T-helper 2 cell treated with Interferon-gamma antibody and Interleukin-4, amounts not matched to agents 5 μg/mL and 100 μg/mL, for 36 hours (primary cell): Measurements from ENCODE around the gene GTPBP1.

ENCODE experiments used
- DNase-seq: peaks from one replicate; pipeline ENCODE4 v3.0.0; 2021; ENCODE audit warnings: low spot score
- H3K27ac Mint-ChIP-seq: one replicate; pipeline ENCODE4 v1.8.0; 2021; ENCODE audit warnings: mild to moderate bottlenecking, mixed read lengths
- H3K27me3 Mint-ChIP-seq: one replicate; pipeline ENCODE4 v1.8.0; 2021; ENCODE audit warnings: low read depth, mixed read lengths
- H3K36me3 Mint-ChIP-seq: one replicate; pipeline ENCODE4 v1.8.0; 2021; ENCODE audit warnings: low read depth, mixed read lengths
- H3K4me1 Mint-ChIP-seq: one replicate; pipeline ENCODE4 v1.8.0; 2021; ENCODE audit warnings: low read depth, mixed read lengths
- H3K4me3 Mint-ChIP-seq: one replicate; pipeline ENCODE4 v1.8.0; 2022; ENCODE audit warnings: mild to moderate bottlenecking, moderate library complexity, mixed read lengths
- H3K9me3 Mint-ChIP-seq: one replicate; pipeline ENCODE4 v1.8.0; 2021; ENCODE audit warnings: mixed read lengths

The GTPBP1 gene

GRCh38 chr22:38710866-38711265 is 5.1 kb downstream of the GTPBP1 start:
- Mint-ChIP-seq H3K9me3 (no peaks in the 10 kb centered on the region), H3K27me3 (no peaks in the 10 kb centered on the region), H3K4me1 (peaks cover 57% of the 10 kb centered on the region), H3K27ac (peak overlapping the region; percentile 27), H3K36me3 (peaks cover 43% of the 10 kb centered on the region), H3K4me3 (no peak overlapping the region)
- no peak for DNase-seq

GRCh38 chr22:38712486-38713207 is 6.9 kb downstream of the GTPBP1 start:
- peaks cover 45% of the 10 kb centered on the region for H3K36me3 Mint-ChIP-seq
- H3K27me3 Mint-ChIP-seq: no peaks in the 10 kb centered on the region
- H3K9me3 Mint-ChIP-seq: no peaks in the 10 kb centered on the region
- no peak overlapping the region for H3K4me3 Mint-ChIP-seq
- H3K4me1 Mint-ChIP-seq: peaks cover 46% of the 10 kb centered on the region
- H3K27ac Mint-ChIP-seq: peak overlapping the region; percentile 23
- DNase-seq: no peak

GRCh38 chr22:38713921-38714320 is 8.2 kb downstream of the GTPBP1 start:
- H3K27ac Mint-ChIP-seq: no peak overlapping the region
- DNase-seq: no peak
- H3K4me1 Mint-ChIP-seq: peaks cover 33% of the 10 kb centered on the region
- no peaks in the 10 kb centered on the region for H3K27me3 Mint-ChIP-seq
- peaks cover 36% of the 10 kb centered on the region for H3K36me3 Mint-ChIP-seq
- no peak overlapping the region for H3K4me3 Mint-ChIP-seq
- H3K9me3 Mint-ChIP-seq: no peaks in the 10 kb centered on the region

- Mint-ChIP-seq H3K4me3 (no peak overlapping the region), H3K4me1 (peaks cover 25% of the 10 kb centered on the region), H3K27ac (no peak overlapping the region), H3K9me3 (no peaks in the 10 kb centered on the region), H3K27me3 (no peaks in the 10 kb centered on the region), H3K36me3 (peaks cover 31% of the 10 kb centered on the region)
- no peak for DNase-seq
Measured at GRCh38 chr22:38715176-38715764, 9.5 kb downstream of the GTPBP1 start.

GRCh38 chr22:38715852-38716251 is 10.1 kb downstream of the GTPBP1 start:
- Mint-ChIP-seq H3K27ac (no peak overlapping the region), H3K4me1 (peaks cover 20% of the 10 kb centered on the region), H3K9me3 (no peaks in the 10 kb centered on the region), H3K36me3 (peaks cover 26% of the 10 kb centered on the region), H3K4me3 (no peak overlapping the region), H3K27me3 (no peaks in the 10 kb centered on the region)
- DNase-seq: no peak

GRCh38 chr22:38716271-38716670 is 10.5 kb downstream of the GTPBP1 start:
- H3K4me1 Mint-ChIP-seq: peaks cover 19% of the 10 kb centered on the region
- no peaks in the 10 kb centered on the region for H3K9me3 Mint-ChIP-seq
- H3K4me3 Mint-ChIP-seq: no peak overlapping the region
- peak overlapping the region; percentile 14 for H3K27ac Mint-ChIP-seq
- peaks cover 23% of the 10 kb centered on the region for H3K36me3 Mint-ChIP-seq
- H3K27me3 Mint-ChIP-seq: no peaks in the 10 kb centered on the region
- no peak for DNase-seq

GRCh38 chr22:38716826-38717225 is 11.1 kb downstream of the GTPBP1 start:
- Mint-ChIP-seq H3K4me3 (no peak overlapping the region), H3K4me1 (peaks cover 21% of the 10 kb centered on the region), H3K9me3 (no peaks in the 10 kb centered on the region), H3K27me3 (no peaks in the 10 kb centered on the region), H3K36me3 (peaks cover 27% of the 10 kb centered on the region), H3K27ac (peak overlapping the region; percentile 21)
- no peak for DNase-seq

- Mint-ChIP-seq H3K27ac (no peak overlapping the region), H3K36me3 (peaks cover 27% of the 10 kb centered on the region)
Measured at GRCh38 chr22:38717244-38717643, 11.5 kb downstream of the GTPBP1 start.

GRCh38 chr22:38718414-38718813 is 12.7 kb downstream of the GTPBP1 start:
- no peak for DNase-seq

More at GRCh38 chr22:38717244-38717643, 11.5 kb downstream of the GTPBP1 start:
- Mint-ChIP-seq H3K4me1 (peaks cover 18% of the 10 kb centered on the region), H3K27me3 (no peaks in the 10 kb centered on the region), H3K9me3 (no peaks in the 10 kb centered on the region), H3K4me3 (no peak overlapping the region)
- DNase-seq: no peak

GRCh38 chr22:38719196-38719595 is 13.5 kb downstream of the GTPBP1 start:
- Mint-ChIP-seq H3K9me3 (no peaks in the 10 kb centered on the region), H3K4me1 (peaks cover 11% of the 10 kb centered on the region), H3K36me3 (peaks cover 36% of the 10 kb centered on the region), H3K27ac (no peak overlapping the region), H3K27me3 (no peaks in the 10 kb centered on the region), H3K4me3 (no peak overlapping the region)
- DNase-seq: no peak

More at GRCh38 chr22:38718414-38718813, 12.7 kb downstream of the GTPBP1 start:
- Mint-ChIP-seq H3K27me3 (no peaks in the 10 kb centered on the region), H3K27ac (peak overlapping the region; percentile 6), H3K36me3 (peaks cover 31% of the 10 kb centered on the region), H3K4me1 (peaks cover 13% of the 10 kb centered on the region), H3K4me3 (no peak overlapping the region), H3K9me3 (no peaks in the 10 kb centered on the region)

GRCh38 chr22:38720350-38720749 is 14.6 kb downstream of the GTPBP1 start:
- Mint-ChIP-seq H3K36me3 (peaks cover 47% of the 10 kb centered on the region), H3K9me3 (no peaks in the 10 kb centered on the region), H3K27ac (no peak overlapping the region), H3K4me1 (peaks cover 2% of the 10 kb centered on the region), H3K27me3 (no peaks in the 10 kb centered on the region), H3K4me3 (no peak overlapping the region)
- DNase-seq: no peak

- H3K27ac Mint-ChIP-seq: no peak overlapping the region
Measured at GRCh38 chr22:38721551-38721950, 15.8 kb downstream of the GTPBP1 start.

GRCh38 chr22:38724176-38724575 is 18.4 kb downstream of the GTPBP1 start:
- peaks cover 2% of the 10 kb centered on the region for H3K4me1 Mint-ChIP-seq
- H3K4me3 Mint-ChIP-seq: no peak overlapping the region
- no peaks in the 10 kb centered on the region for H3K9me3 Mint-ChIP-seq
- no peaks in the 10 kb centered on the region for H3K27me3 Mint-ChIP-seq
- H3K36me3 Mint-ChIP-seq: peaks cover 62% of the 10 kb centered on the region
- H3K27ac Mint-ChIP-seq: no peak overlapping the region
- DNase-seq: no peak

More at GRCh38 chr22:38721551-38721950, 15.8 kb downstream of the GTPBP1 start:
- peaks cover 53% of the 10 kb centered on the region for H3K36me3 Mint-ChIP-seq
- no peaks in the 10 kb centered on the region for H3K9me3 Mint-ChIP-seq
- H3K4me1 Mint-ChIP-seq: peaks cover 2% of the 10 kb centered on the region
- H3K4me3 Mint-ChIP-seq: no peak overlapping the region
- no peak for DNase-seq
- H3K27me3 Mint-ChIP-seq: no peaks in the 10 kb centered on the region

- no peak overlapping the region for H3K4me3 Mint-ChIP-seq
- peak overlapping the region; percentile 11 for H3K27ac Mint-ChIP-seq
- H3K4me1 Mint-ChIP-seq: peaks cover 2% of the 10 kb centered on the region
- H3K27me3 Mint-ChIP-seq: no peaks in the 10 kb centered on the region
- no peak for DNase-seq
- H3K9me3 Mint-ChIP-seq: no peaks in the 10 kb centered on the region
- H3K36me3 Mint-ChIP-seq: peaks cover 66% of the 10 kb centered on the region
Measured at GRCh38 chr22:38724926-38725571, 19.3 kb downstream of the GTPBP1 start.
